Pancreas (tissue), 10 donors: ENCODE results near the gene DYRK1A. TPM values are rescaled to one million over a fixed set of nuclear protein-coding genes. Genes with fewer than 3 reads are reported as not detected.

ENCODE experiments used
- ATAC-seq, 4 donors: fragments of 200-7000 bp; cut with Tn5 transposase; one replicate each; pipeline versions ENCODE4 v1.8.0 to v1.9.1; 2020; ENCODE audit warnings: mild to moderate bottlenecking in 4 of 4, moderate library complexity in 4 of 4
- DNase-seq, 6 donors: peaks; one replicate each; pipeline ENCODE4 v3.0.0-alpha.2; 2020
- FAIRE-seq: peaks from 2 replicates; lab custom pipeline; 2012; peaks lifted over from hg19 to GRCh38; lab: Jason Lieb, UNC
- H3K27ac ChIP-seq, 4 donors: fragments of 200-600 bp; sonication (generic); 1 replicate in 3 of 4; 2 replicates in 1 of 4; pipeline versions ENCODE4 v1.5.0 to v1.8.0; 2020
- H3K27me3 ChIP-seq, 4 donors: fragments of 200-600 bp; one replicate each; pipeline ENCODE4 v1.8.0; 2021
- H3K36me3 ChIP-seq, 3 donors: fragments of 200-600 bp; sonication (generic) in 1 of 3; one replicate each; pipeline versions ENCODE4 v1.5.0 to v1.8.0; 2020 to 2021
- H3K4me1 ChIP-seq, 3 donors: fragments of 200-600 bp; one replicate each; pipeline ENCODE4 v1.8.0; 2021
- H3K4me3 ChIP-seq, 4 donors: fragments of 200-600 bp; sonication (generic) in 2 of 4; one replicate each; pipeline versions ENCODE4 v1.5.0 to v1.8.0; 2020 to 2021
- H3K9me3 ChIP-seq, 4 donors: fragments of 200-600 bp; one replicate each; pipeline ENCODE4 v1.8.0; 2021
- WGBS, 2 donors: extraction: QIAGEN DNeasy Blood & Tissue Kit; methylation state at CpG; one replicate each; pipeline ENCODE4 v1.1.7; 2013; 5-methylcytosine and 5-hydroxymethylcytosine counted together
- intact Hi-C, 3 donors: fragments of 100-400 bp; cut with DNase I; formaldehyde crosslinking; loops; one replicate each; pipeline versions ENCODE4 v1.11.1 to v1.14.2; 2022
- polyA plus RNA-seq, 2 donors: library from polyadenylated mRNA; stranded (reverse); fragments of 200-250 nt; gene quantifications; one replicate each; pipeline ENCODE4 v1.2.3, GENCODE V29; 2013
- total RNA-seq, 6 donors: library from RNA; stranded (reverse); fragmentation: NEBNext Ultra II Directional in 4 of 6; extraction: Animal tissue kit (Norgen Biotek cat#: 25700) in 4 of 6; gene quantifications; one replicate each; pipeline versions ENCODE4 v1.2.1 to v1.2.4, GENCODE V29; 2021 to 2023
- TF ChIP-seq, protein P1 (sequence below), 4 donors: fragments of 200-600 bp; sonication (generic) in 3 of 4; IDR thresholded peaks; one replicate each; pipeline versions ENCODE4 v1.5.0 to v1.8.0; 2021; ENCODE audit warnings: antibody characterized with exemption in 4 of 4
- donor health status: healthy with polysubstance abuse.
- donor health status: DM: no; HTN: no; CAD: no; lungs with moderate emphysema.
- donor health status: DM: no; HTN: no; CAD: no.
- donor health status: control.
- donor health status: control.
- donor health status: Bipolar disorder and iron deficiency.
- donor health status: DM: yes; HTN: yes; CAD: no.
- donor health status: DM: no; HTN: no; CAD: no.
- donor health status: DM: no; HTN: no; CAD: no.
- donor health status: DM: yes; HTN: yes; CAD: no.

DYRK1A gene
- total and polyA plus RNA-seq, 8 donors: 10.4 to 37.9 (median 22.3) TPM

- 91 to 99% methylated on average over 3 of the region's 3 CpGs for WGBS, 2 donors
These were observed 100.5 kb downstream of the DYRK1A start for GRCh38 chr21:37467082-37467481.

DNA sequence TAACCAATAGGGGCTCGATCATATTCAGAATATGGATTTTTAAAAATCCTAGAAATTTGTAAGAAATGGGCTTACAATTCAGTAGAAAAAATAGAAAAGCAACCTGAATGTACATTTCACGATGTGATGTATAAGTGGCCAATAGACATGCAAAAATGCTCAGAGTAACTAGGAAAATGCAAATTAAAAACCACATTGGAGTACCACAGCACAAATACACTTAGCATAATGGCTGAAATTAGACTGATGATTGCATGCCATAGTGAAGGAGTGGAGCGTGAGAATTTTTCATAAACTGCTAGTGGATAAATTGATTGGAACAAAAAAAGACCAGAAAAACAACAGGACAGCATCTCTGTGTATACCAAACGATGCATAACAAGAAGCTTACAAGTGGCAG lies 102.3 kb downstream of the DYRK1A start:
- no peak overlapping the region for H3K27ac ChIP-seq
- H3K4me1 ChIP-seq: peaks cover 11 to 21% (median 17%) of the 10 kb centered on the region in 3 donors
- no peaks in the 10 kb centered on the region for H3K36me3 ChIP-seq
- FAIRE-seq (no peak), ATAC-seq (no peak), DNase-seq (no peak)
- no peak overlapping the region for H3K4me3 ChIP-seq
- no peaks in the 10 kb centered on the region for H3K27me3 ChIP-seq
- H3K9me3 ChIP-seq: no peaks in the 10 kb centered on the region
- TF ChIP-seq, protein P1, sequence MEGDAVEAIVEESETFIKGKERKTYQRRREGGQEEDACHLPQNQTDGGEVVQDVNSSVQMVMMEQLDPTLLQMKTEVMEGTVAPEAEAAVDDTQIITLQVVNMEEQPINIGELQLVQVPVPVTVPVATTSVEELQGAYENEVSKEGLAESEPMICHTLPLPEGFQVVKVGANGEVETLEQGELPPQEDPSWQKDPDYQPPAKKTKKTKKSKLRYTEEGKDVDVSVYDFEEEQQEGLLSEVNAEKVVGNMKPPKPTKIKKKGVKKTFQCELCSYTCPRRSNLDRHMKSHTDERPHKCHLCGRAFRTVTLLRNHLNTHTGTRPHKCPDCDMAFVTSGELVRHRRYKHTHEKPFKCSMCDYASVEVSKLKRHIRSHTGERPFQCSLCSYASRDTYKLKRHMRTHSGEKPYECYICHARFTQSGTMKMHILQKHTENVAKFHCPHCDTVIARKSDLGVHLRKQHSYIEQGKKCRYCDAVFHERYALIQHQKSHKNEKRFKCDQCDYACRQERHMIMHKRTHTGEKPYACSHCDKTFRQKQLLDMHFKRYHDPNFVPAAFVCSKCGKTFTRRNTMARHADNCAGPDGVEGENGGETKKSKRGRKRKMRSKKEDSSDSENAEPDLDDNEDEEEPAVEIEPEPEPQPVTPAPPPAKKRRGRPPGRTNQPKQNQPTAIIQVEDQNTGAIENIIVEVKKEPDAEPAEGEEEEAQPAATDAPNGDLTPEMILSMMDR (IDR thresholded peaks at IDR 0.05): no peak
- 96 to 97% methylated on average over 4 of the region's 4 CpGs for WGBS, 2 donors
- intact Hi-C loops: no loop called here

More at GRCh38 chr21:37467082-37467481, 100.5 kb downstream of the DYRK1A start:
- Histone ChIP-seq H3K36me3 (no peaks in the 10 kb centered on the region), H3K4me1 (peaks cover 16 to 29% (median 23%) of the 10 kb centered on the region in 3 donors), H3K27ac (no peak overlapping the region), H3K9me3 (no peaks in the 10 kb centered on the region), H3K27me3 (no peaks in the 10 kb centered on the region), H3K4me3 (no peak overlapping the region)
- ATAC-seq (no peak), DNase-seq (no peak), FAIRE-seq (no peak)
- intact Hi-C loops: no loop called here
- TF ChIP-seq, protein P1 (IDR thresholded peaks at IDR 0.05): no peak

GRCh38 chr21:37469441-37469840 lies 102.9 kb downstream of the DYRK1A start:
- intact Hi-C loops: no loop called here
- H3K27ac ChIP-seq: no peak overlapping the region
- no peaks in the 10 kb centered on the region for H3K9me3 ChIP-seq
- H3K36me3 ChIP-seq: no peaks in the 10 kb centered on the region
- H3K4me1 ChIP-seq: peaks cover 11 to 15% (median 13%) of the 10 kb centered on the region in 3 donors
- no peak for ATAC-seq
- no peak for FAIRE-seq
- DNase-seq: no peak
- H3K27me3 ChIP-seq: no peaks in the 10 kb centered on the region
- no peak overlapping the region for H3K4me3 ChIP-seq
- WGBS, 2 donors: 92 to 94% methylated on average over 5 of the region's 5 CpGs
- TF ChIP-seq, protein P1 (IDR thresholded peaks at IDR 0.05): no peak

GRCh38 chr21:37472581-37472980 lies 106.0 kb downstream of the DYRK1A start:
- H3K27ac ChIP-seq: no peak overlapping the region
- peaks cover 22 to 28% (median 22%) of the 10 kb centered on the region in 3 donors for H3K4me1 ChIP-seq
- no peaks in the 10 kb centered on the region for H3K27me3 ChIP-seq
- intact Hi-C loops: no loop called here
- DNase-seq: peak in 1 of 6 donors; percentile 16
- TF ChIP-seq, protein P1 (IDR thresholded peaks at IDR 0.05): no peak
- H3K36me3 ChIP-seq: no peaks in the 10 kb centered on the region
- WGBS, 2 donors: 19% methylated on average over 4 of the region's 4 CpGs
- FAIRE-seq: no peak
- peak; percentile 55 to 79 (median 66) for ATAC-seq
- H3K4me3 ChIP-seq: no peak overlapping the region
- no peaks in the 10 kb centered on the region for H3K9me3 ChIP-seq

- intact Hi-C loops: no loop called here
- no peak for FAIRE-seq
These were observed 106.9 kb downstream of the DYRK1A start for GRCh38 chr21:37473491-37473890.

More at GRCh38 chr21:37473491-37473890, 106.9 kb downstream of the DYRK1A start:
- H3K27ac ChIP-seq: no peak overlapping the region
- DNase-seq: no peak
- H3K4me3 ChIP-seq: no peak overlapping the region
- H3K4me1 ChIP-seq: peaks cover 22 to 33% (median 25%) of the 10 kb centered on the region in 3 donors
- 73 to 86% methylated on average over 6 of the region's 6 CpGs for WGBS, 2 donors
- H3K9me3 ChIP-seq: no peaks in the 10 kb centered on the region
- no peaks in the 10 kb centered on the region for H3K36me3 ChIP-seq
- ATAC-seq: no peak
- TF ChIP-seq, protein P1 (IDR thresholded peaks at IDR 0.05): no peak
- no peaks in the 10 kb centered on the region for H3K27me3 ChIP-seq
